Suppressor macrophage treated with lipopolysaccharide for 1 hour (primary cell): ENCODE results near the gene FAM20B.
"Not testable (repeated sequence)": the region's sequence is repeated elsewhere in the genome, so short reads cannot be mapped to it uniquely, and the experiment has no call there.

Experiments used
- DNase-seq, 3 donors: peaks; one replicate each; pipeline ENCODE4 v3.0.0-alpha.2; 2020 to 2022

Gene FAM20B

DNA sequence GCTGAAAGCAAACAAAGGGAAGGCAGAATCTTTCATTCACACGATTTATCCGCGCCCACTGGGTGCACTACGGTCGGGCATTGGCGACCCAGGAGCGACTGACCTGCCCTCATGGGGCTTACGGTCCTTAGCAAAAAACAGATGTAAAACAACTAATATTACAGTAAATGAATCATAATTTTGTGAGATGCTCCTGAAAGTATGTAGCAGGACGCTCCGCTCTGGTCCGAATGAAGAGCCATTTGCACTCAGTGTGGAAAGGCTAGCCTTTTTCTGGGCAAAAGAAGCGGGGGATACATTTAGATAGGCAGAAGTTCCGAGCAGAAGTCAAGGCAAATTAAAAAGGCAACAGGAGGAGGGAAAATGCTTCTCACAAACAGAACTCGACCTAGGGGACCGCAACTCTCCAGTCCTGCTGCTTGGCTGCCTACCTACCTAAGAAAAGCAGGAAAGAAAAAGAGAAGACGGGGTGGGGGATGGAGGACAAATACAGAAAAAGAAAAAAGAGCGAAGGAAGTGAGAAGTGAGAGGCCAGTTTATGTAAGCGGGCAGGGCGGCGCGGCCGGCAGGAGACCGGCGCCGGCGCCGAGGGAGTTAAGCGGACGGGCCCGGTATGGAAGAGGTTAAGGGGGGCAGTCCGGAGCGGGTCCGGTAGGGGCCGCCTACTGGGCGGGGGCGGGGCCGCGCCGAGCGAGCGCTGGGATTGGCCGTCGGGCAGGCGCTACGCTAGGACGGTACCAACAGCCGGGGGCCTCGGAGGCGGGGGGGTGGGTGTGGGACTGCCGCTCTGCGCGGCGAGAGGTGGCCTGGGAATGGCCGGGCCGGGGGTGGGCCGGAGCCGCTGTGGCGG lies at the start of gene FAM20B:
Gene FAM20B, plus strand, starts transcription at position 770 of the 850 bp plus-strand sequence. CDS start 17,954 bp downstream, outside the sequence.
- peak; percentile 92 to 98 (median 96) for DNase-seq

DNA sequence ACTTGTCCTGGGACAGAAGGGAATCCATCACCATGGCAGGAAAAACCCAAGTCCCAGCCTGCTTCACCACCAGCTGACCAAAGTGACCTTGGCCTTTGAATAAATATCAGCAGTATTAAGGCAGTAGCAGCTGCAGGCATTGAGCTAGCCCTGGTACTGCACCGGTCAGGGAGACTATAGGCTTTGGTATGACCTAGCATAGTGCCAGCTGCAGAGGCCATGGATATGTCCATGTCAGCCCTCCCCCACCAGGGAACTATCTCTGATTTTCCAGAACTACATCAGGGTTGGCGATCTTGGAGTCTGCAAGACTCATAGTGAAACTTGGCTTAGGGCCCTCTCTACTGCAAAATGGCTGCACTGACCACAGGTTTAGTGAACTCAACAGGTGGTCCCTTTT lies 49.2 kb upstream of the FAM20B start:
- DNase-seq = no peak

GRCh38 chr1:178986204-178986603 lies 39.5 kb upstream of the FAM20B start:
- peak; percentile 35 to 38 (median 35) for DNase-seq

- not testable (repeated sequence) for DNase-seq
These were observed 37.5 kb upstream of the FAM20B start for GRCh38 chr1:178988198-178988597.

GRCh38 chr1:178993559-178993958 lies 32.1 kb upstream of the FAM20B start:
- DNase-seq = no peak

GRCh38 chr1:178997428-178997827 lies 28.3 kb upstream of the FAM20B start:
- no peak for DNase-seq

GRCh38 chr1:178998295-178998694 lies 27.4 kb upstream of the FAM20B start:
- DNase-seq = no peak

GRCh38 chr1:178999061-178999460 lies 26.6 kb upstream of the FAM20B start:
- no peak for DNase-seq

DNA sequence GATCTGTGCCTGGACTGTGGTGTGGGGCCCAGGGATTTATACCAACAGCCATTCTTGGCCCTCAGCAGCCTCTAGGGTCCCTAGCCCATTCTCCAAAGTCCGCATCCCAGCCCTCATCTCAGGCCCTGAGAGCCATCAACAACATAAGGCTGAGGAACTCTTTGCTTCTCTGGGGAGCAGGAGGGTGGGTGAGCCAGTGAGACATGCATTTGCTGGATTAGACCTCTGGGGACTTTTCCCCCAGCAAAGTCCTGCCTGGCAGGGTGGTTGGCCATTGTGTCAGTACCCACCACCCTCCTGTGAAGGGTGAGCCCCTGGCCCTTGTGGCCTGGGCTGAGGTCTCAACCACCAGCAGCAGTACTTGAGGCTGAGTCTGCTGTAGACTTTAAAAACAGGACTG lies 24.2 kb upstream of the FAM20B start:
- no peak for DNase-seq

GRCh38 chr1:179002064-179002463 lies 23.6 kb upstream of the FAM20B start:
- DNase-seq = not testable (repeated sequence)

GRCh38 chr1:179002552-179003345 lies 22.9 kb upstream of the FAM20B start:
- peak; percentile 73 to 82 (median 77) for DNase-seq

- DNase-seq = no peak
These were observed 22.1 kb upstream of the FAM20B start for GRCh38 chr1:179003512-179004066.

DNA sequence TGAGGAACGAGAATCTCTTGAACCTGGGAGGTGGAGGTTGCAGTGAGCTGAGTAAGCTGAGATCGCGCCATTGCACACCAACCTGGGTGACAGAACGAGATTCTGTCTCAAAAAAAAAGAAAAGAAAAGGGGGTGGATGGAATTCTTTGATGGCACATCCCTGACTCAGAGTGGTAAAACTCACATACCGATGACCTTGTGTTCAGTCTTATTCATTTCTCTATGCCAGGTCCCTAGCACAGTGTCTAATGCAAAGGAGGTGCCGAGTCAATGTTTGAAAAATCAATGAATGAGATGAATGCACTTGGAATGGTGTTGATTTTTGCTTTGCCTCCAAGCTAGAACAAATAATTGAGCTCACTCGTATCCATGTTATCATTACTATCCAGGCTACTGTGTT lies 18.5 kb upstream of the FAM20B start:
- DNase-seq = no peak

DNA sequence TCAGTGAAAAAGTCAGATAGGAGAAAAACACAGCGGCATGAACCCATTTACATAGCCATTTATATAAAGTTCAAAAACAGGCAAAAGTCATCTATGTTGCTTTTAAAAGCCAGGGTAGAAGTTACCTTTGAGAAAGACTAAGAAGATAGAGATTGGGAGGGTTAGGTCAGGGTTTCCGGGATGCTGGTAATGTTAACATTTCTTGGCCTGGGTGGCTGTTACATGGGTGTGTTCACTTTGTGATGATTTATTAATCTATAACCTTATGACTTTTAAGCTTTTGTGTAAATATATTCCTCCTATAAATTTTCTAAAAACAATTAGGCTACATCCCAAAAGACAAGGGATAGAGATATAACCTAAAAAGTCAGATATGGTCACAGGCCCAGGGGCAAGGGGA lies 15.0 kb upstream of the FAM20B start:
- no peak for DNase-seq

- no peak for DNase-seq
These were observed 13.7 kb upstream of the FAM20B start for GRCh38 chr1:179012038-179012437.

DNA sequence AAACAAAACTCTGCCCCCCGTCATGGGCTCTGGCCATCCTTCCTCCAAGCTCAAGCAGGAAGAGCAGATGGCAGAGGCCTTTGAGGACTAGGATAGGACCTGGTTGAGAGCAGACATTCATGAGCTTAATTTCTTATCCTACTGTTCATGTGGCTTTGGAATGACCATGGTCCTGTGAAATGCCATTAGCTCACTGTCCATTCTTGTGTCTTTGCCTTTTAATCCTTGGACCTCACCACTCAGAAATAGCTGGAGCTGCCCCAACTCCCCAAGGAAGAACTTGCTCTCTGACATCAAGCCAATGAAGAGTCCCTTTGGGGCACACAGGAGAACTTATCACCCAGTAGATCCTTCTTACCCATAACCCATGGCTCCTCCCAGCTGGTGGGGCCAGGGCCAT lies 11.6 kb upstream of the FAM20B start:
- DNase-seq = no peak

DNA sequence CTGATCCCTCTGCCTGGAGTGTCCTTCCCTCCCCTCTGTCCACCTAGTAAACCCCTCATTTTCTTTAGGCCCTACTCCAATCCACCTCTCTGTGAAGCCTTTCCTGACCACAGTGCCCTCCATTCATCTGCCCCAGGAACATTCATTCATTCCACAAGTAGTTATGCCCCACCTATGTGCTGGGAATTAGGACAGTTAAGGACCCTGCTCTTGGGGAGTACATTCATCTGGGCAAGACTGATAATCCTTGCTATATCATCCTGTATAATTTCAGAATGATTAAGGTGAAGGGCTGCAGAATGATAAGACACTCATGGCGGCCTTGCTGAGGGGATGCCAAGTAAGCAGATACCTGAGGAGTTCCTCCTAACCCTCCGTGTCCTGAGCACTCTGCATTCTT lies 10.3 kb upstream of the FAM20B start:
- no peak for DNase-seq

GRCh38 chr1:179016706-179017382 lies 8.8 kb upstream of the FAM20B start:
- peak; percentile 65 to 71 (median 69) for DNase-seq

DNA sequence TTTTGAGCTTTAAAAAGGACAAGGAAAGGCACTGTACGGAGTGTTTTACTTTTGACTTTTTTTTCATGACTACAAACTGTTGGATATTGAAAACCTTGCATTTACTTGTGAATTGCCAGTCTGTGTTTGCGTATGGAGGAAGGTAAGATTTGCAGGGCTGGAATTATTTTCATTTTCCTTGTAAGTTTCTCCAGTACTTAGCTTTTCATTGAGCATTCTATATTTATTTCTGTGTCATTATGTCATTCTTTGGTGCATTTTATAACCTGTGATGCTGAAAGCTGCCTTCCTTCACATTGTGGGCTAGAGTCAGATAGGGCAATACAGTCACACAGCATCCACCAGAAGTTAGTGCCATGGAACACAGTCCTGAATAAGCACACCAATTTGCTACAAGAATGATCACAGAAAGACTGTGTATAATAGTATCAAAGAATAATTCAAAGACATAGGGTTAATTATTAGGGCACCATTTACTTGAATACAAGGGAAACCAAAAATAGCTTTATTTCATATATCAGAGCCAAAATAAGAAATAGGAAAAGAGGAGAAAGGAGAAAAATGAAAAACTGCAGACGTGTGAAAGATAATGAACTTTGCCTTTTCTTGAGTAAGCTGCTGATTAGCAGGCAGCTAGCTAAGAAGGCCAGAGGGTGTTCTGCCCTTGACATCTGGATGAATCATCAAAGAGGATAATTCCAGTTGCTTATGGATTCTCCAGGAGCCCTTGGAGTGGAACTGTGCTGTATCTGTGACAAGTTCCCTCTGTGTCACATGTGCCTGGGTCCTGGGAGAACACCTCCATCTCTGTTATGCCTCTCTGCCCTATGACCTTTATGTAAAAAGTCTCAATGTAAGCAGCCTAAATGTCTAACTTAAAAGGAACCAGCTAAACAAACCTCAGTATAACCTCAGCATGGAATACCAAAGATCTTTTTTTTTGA lies 8.0 kb upstream of the FAM20B start:
- DNase-seq = peak; percentile 34 to 44 (median 40)

- peak; percentile 71 to 84 (median 81) for DNase-seq
These were observed 3.8 kb upstream of the FAM20B start for GRCh38 chr1:179021873-179022272.

DNA sequence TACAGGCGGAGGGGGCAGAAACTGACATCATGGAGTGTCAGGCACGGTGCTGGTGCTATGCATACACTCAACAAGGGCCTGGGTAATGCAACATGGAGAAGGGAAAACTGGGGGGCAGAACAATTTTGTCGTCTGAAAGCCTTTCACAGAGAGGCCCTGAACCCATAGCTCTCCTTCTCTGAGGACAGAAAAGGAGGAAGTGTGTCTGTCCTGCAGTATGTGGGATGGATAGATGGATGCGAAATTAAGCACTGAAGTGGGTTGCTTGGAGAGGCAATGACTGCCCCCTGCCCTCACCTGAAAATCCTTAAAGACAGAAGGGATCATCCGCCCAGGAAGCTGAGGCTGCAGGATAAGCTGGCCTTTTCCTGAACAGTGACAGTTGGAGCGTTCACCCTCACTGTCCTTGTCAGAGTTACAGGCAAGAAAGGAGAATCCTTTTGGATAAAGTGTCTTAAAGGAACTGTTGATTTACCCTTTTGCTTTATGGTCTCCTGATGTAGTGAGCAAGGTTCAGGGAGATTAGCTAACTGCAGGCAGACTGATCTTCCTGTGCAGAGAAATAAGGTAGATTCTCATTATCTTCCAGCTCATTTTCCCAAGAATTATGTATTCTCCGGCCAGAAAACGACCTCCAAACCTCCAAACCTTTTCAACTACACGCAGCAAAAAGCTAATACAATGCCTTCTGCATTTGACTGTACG lies 1.6 kb upstream of the FAM20B start:
- DNase-seq = no peak
